GM19397 (cell line): Measurements from ENCODE around the gene NCL.
"Not testable (repeated sequence)": the region's sequence is repeated elsewhere in the genome, so short reads cannot be mapped to it uniquely, and the experiment has no call there.

Experiments
- ATAC-seq: cut with Tn5 transposase; IDR thresholded peaks from one replicate; pipeline ENCODE4 v1.9.1; 2021; ENCODE audit warnings: mild to moderate bottlenecking, moderate library complexity; ENCODE audit not compliant: unreplicated experiment

Gene NCL

DNA sequence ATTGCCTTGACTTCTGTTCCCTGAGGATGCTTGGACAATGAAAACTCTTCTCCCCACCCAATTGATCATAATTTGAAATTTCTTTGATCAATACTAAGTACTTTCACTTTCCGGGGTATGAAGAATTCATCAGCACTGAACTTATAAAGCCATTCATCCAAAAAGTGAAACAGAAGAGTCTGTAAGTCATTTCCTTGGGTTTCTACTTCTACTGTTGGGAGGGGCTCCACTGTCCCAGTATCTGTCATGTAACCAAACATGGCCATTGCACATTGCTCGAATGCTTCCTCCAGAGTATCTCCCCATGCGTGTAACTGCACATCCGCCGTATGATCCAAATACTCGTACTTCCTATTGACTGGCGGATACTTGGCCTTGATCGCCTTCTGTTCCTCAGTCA is 30.3 kb downstream of the NCL start:
- no peak for ATAC-seq

- no peak for ATAC-seq
Measured at GRCh38 chr2:231431606-231432005, 32.7 kb downstream of the NCL start.

DNA sequence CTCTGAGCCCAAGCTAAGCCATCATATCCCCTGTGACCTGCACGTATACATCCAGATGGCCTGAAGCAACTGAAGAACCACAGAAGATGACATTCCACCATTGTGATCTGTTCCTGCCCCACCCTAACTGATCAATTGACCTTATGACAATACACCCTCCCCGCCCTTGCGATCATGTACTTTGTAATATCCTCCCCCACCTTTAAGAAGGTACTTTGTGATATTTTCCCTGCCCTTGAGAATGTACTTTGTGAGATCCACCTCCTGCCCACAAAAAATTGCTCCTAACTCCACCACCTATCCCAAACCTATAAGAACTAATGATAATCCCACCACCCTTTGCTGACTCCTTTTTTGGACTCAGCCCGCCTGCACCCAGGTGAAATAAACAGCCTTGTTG is 33.8 kb downstream of the NCL start:
- ATAC-seq: not testable (repeated sequence)

DNA sequence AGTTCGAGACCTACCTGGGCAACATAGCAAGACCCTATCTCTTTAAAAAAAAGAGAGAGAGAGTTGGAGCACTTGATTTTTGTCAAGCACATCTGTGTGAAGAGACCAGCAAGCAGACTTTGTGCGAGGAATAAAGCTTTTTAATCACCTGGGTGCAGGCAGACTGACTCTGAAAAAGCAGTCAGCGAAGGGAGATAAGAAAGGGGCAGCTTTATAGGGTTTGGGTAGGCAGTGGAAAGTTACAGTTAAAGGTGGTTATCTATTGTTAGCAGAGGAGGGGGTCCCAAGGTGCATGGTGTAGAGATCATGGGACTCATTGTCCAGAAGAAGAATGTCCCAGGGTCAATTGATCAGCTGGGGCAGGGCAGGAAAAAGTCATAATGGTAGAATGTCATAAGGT is 34.4 kb downstream of the NCL start:
- no peak for ATAC-seq

- no peak for ATAC-seq
Measured at GRCh38 chr2:231429152-231429551, 35.1 kb downstream of the NCL start.

DNA sequence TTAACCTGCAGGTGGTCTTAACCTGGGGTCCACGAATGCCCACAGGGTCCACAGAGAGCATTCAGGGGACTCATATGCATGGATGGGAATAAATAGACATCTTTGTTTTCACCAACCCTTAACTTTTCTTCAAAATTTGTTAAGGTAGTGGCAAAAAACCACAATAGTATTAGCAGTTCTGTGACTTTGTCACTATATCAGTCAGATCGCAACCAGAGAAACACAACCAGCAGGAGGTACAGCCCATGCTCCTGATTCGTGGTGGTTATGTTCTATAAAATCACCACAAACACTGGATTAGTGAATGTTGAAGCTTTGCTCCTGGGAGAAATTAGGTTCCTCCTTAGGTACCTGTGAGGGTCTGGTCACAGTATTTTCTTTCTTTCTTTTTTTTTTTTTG is 37.2 kb downstream of the NCL start:
- no peak for ATAC-seq

GRCh38 chr2:231425811-231426703 is 38.2 kb downstream of the NCL start:
- no peak for ATAC-seq

- ATAC-seq: no peak
Measured at GRCh38 chr2:231425291-231425810, 38.9 kb downstream of the NCL start.

- ATAC-seq: no peak
Measured at GRCh38 chr2:231423176-231423575, 41.1 kb downstream of the NCL start.

DNA sequence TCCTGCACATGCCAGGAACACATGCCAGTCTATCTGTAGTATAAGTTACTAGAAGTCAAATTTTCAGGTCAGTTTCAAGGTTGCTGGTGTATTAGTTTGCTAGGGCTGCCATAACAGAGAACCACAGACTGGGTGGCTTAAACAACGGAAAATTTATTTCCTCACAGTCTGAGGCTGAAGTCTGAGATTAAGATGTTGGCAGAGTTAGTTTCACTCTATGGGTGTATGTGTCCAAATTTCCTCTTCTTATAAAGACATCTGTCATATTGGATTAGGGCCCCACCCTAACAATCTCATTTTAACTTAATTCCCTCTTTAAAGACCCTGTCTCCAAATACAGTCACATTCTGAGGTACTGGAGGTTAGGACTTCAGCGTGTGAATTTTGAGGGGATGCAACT is 42.2 kb downstream of the NCL start:
- ATAC-seq: no peak

DNA sequence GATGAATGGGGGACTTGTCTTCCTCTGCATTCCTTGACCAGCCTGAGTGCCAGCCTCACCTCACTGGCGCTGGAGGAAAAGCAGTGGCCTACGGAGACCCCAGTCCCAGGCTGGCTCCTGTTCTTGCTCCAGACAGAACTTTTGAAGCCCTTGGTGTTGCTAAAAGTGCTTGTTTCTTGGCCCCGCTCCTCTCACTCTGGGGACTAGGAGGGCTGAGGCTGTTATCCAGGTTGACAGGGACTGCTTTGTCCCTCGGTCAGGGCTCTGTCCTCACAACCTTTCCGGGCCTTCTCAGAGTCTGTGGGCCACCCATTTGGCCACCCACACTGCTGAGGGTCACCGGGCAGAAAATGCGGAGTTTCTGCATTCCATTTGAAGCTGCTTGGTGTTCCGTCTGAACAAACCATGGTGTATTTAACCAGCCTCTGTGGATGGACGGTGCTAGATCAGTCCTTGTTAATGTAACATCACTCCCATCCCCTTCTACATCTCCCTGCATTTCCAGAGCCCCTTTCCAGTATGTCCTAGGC is 43.2 kb downstream of the NCL start:
- ATAC-seq: no peak

GRCh38 chr2:231418820-231419640 is 45.3 kb downstream of the NCL start:
- ATAC-seq: no peak

DNA sequence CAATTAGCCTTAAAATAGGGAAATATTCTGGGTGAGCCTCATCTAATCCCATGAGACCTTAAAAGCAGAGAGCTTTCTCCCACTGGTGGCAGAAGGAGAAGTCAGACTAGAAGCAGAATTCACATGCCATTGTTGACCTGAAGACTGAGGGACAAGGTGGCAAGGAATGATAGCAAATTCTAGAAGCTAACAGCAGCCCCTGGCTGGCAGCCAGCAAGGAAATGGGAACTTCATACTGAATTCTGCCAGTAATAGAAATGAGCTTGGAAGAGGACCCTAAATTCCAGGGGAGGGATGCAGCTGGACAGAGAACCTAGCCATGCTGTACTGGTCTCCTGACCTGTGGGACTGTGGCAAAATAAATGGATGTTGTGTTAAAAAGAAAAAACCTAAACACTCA is 49.3 kb downstream of the NCL start:
- ATAC-seq: no peak

DNA sequence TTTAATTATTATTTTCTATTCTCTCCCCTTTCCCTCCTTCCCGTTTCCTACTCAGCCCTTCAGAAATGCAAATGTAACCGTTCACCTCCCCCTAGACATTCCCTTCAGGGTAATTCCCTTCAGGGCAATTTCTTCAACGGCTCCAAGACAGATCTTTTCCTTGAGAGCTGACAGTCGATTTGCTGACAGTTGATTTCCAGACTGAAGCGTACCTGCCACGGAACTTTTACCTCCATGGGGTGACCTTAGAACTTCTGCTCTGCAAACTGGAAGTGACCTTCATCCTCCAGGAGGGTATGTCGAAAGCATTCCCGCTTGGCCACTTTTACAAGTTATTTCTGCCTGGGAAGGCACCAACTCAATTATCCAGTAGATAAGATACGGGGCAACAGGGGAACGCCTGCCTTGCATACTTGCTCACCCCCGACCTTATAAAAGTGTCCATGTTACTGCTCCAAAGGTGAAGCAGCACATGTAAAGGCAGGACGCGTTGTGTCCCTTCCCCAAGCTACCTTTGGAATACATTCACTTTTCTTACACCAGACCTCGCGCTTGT is 50.3 kb downstream of the NCL start:
- ATAC-seq: no peak

DNA sequence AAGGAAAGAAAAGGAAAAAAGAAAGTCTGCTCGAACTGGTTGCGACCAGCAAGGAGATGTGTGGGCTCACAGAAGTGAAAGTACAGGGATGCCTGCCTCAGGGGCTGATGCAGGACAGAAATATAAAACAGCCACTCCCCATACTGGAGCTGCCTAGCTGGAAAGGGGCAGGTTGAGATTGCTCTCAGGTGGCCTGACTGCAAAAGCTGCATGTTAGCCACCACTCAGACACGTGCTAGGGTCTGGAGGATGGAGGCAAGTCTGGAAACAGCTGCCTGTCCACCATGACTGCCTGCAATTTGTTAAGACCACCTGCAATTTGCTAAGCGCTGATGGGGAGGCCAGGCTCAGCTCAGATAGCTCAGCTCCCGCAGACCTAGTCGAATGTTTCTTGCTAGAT is 50.8 kb downstream of the NCL start:
- no peak for ATAC-seq

DNA sequence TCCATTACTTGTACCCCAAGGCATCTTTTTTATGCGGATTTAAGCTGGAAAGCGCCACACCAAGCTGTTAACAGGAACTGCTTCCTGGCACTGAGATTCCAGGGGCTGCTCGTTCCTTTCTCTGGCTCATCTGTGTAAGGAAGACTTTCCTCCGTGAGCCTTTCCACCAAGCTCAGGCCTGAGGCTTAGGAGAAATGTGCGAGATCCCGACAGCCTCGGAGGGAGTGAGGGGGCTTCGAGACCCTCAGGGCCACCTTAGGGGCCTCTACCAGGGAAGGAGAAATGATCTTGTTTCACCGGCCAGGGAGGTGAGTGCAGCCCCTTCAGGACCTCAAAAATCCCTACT is 51.7 kb downstream of the NCL start:
- peak; percentile 10 for ATAC-seq

DNA sequence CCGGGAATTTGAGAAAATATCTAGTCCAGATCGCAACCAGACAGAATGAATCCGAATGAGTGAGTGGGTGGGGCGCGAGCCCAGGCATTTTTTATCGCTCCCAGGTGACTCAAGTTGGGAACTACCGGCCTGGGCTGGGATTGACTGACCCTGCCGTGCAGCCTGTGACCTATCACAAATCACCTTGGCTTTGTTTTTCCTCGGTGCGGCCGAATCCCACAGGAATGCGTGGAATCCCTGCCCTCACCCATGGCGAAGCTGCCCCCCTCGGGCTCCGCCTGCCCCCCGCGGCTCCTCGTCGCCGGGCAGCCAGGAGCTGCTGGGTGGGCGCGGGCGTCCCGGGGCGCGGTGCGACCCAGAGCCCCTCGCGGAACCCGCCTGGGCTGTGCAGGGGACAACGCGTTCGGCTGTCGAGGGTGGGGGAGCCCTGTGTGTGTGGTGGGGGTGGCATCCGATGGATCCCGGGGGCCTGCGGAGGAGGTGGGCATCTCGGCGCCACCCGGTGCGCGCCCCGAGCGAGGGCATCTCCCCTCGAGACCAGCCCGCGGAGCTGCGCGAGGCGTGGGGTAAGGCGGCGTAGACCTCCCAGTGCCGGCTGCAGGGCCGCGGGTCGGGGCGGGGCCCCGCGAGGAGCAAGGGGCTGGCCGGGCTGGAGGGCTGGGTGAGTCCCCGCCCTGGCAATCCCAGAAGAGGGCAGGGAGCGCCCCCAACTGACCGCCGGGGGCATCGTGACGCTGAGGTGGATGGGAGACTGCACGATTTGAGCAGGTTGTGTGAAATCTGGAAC is 52.3 kb downstream of the NCL start:
- ATAC-seq: peak; percentile 99

DNA sequence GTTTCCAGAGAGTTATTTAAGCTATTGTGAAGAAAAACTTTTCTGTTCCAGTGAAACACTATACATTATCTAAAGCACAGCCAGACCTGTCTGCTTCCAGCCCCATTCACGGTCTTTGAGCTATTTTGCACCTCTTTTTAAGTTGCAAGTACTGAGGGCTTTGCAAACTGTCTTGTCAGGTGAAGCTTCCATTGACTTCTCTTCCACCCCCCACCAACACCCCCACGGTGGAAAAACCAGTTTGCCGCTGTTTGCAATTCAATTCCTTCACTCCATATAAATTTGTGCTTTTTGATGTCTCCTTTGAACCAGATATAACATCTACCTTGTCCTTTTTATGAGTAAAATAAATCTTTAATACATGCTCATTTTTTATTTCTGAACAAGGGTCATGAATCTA is 53.0 kb downstream of the NCL start:
- no peak for ATAC-seq

- ATAC-seq: no peak
Measured at GRCh38 chr2:231410293-231411004, 53.8 kb downstream of the NCL start.

- ATAC-seq: no peak
Measured at GRCh38 chr2:231409776-231410175, 54.5 kb downstream of the NCL start.
